ENCODE measurements around the gene SACM1L.
"Not testable (repeated sequence)": the region's sequence is repeated elsewhere in the genome, so short reads cannot be mapped to it uniquely, and the experiment has no call there.

The SACM1L gene

GRCh38 chr3:45749036-45749600, 59.9 kb downstream of the SACM1L start:
- not testable (repeated sequence) for H3K27ac ChIP-seq (ENCODE audit: low read depth in 2 of 2, low read length in 2 of 2); H3K27me3 ChIP-seq (ENCODE audit: control insufficient read depth in 2 of 2, insufficient read depth in 2 of 2, low read length in 2 of 2); H3K4me3 ChIP-seq (ENCODE audit: low read length in 2 of 2); H3K9me3 ChIP-seq (ENCODE audit: control insufficient read depth in 2 of 2, low read length in 2 of 2); H3K4me1 ChIP-seq (ENCODE audit: control insufficient read depth in 2 of 2, insufficient read depth in 2 of 2, low read length in 2 of 2); H3K9ac ChIP-seq (ENCODE audit: low read depth in 1 of 2, low read length in 2 of 2)
- peaks cover 17 to 25% of the 10 kb centered on the region in 2 donors for H3K36me3 ChIP-seq (ENCODE audit: control insufficient read depth in 2 of 2, insufficient read depth in 2 of 2, low read length in 2 of 2)

DNA sequence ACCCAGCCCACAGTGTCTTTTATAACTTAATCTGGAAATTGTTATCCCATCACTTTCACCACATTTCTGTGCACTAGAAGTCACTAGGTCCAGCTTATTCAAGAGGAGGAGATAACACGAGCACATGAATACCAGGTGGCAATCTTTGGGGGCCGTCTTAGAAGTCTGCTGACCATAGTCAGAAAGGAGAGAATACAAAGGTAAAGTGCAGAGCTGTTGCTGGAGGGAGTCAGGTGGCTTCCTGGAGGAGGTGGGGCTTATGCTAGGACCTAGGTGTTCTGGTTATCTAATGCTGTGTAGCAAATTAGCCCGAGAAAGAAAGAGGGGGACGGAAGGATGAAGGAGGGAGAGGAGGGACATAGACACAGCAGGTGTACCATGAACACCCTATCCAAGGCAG, 60.7 kb downstream of the SACM1L start:
- Histone ChIP-seq H3K27ac (ENCODE audit: low read depth in 2 of 2, low read length in 2 of 2) (no peak overlapping the region), H3K4me3 (ENCODE audit: low read length in 2 of 2) (no peak overlapping the region), H3K4me1 (ENCODE audit: control insufficient read depth in 2 of 2, insufficient read depth in 2 of 2, low read length in 2 of 2) (no peaks in the 10 kb centered on the region), H3K27me3 (ENCODE audit: control insufficient read depth in 2 of 2, insufficient read depth in 2 of 2, low read length in 2 of 2) (no peaks in the 10 kb centered on the region), H3K9ac (ENCODE audit: low read depth in 1 of 2, low read length in 2 of 2) (no peak overlapping the region), H3K36me3 (ENCODE audit: control insufficient read depth in 2 of 2, insufficient read depth in 2 of 2, low read length in 2 of 2) (peaks cover 13 to 20% of the 10 kb centered on the region in 2 donors), H3K9me3 (ENCODE audit: control insufficient read depth in 2 of 2, low read length in 2 of 2) (no peaks in the 10 kb centered on the region)

- H3K9me3 ChIP-seq (ENCODE audit: control insufficient read depth in 2 of 2, low read length in 2 of 2) = no peaks in the 10 kb centered on the region
- no peak overlapping the region for H3K4me3 ChIP-seq (ENCODE audit: low read length in 2 of 2)
- no peak overlapping the region for H3K27ac ChIP-seq (ENCODE audit: low read depth in 2 of 2, low read length in 2 of 2)
- no peaks in the 10 kb centered on the region for H3K4me1 ChIP-seq (ENCODE audit: control insufficient read depth in 2 of 2, insufficient read depth in 2 of 2, low read length in 2 of 2)
- H3K9ac ChIP-seq (ENCODE audit: low read depth in 1 of 2, low read length in 2 of 2) = no peak overlapping the region
- H3K36me3 ChIP-seq (ENCODE audit: control insufficient read depth in 2 of 2, insufficient read depth in 2 of 2, low read length in 2 of 2) = peaks cover 4 to 8% of the 10 kb centered on the region in 2 donors
- H3K27me3 ChIP-seq (ENCODE audit: control insufficient read depth in 2 of 2, insufficient read depth in 2 of 2, low read length in 2 of 2) = no peaks in the 10 kb centered on the region
These were observed 62.5 kb downstream of the SACM1L start for GRCh38 chr3:45751537-45752242.

DNA sequence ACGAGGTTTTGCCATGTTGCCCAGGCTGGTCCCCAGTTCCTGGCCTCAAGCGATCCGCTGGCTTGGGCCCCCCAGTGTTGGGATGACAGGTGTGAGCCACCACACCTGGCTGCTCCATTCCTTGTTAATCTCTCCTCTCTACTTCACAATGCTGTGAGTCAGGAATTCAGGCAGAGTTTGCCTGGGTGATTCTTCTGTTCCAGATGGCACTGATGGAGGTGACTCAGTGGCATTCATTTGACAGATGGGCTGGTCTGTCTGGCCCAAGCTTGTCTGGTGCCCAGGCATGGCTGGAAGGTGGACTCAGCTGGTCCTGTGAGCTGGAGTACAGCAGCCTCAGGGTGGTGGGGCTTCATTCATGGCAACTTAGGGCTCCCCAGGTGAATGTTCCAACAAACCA, 63.9 kb downstream of the SACM1L start:
- H3K27me3 ChIP-seq (ENCODE audit: control insufficient read depth in 2 of 2, insufficient read depth in 2 of 2, low read length in 2 of 2) = no peaks in the 10 kb centered on the region
- H3K36me3 ChIP-seq (ENCODE audit: control insufficient read depth in 2 of 2, insufficient read depth in 2 of 2, low read length in 2 of 2) = peaks cover under 1 to 2% of the 10 kb centered on the region in 2 donors
- no peak overlapping the region for H3K9ac ChIP-seq (ENCODE audit: low read depth in 1 of 2, low read length in 2 of 2)
- no peaks in the 10 kb centered on the region for H3K4me1 ChIP-seq (ENCODE audit: control insufficient read depth in 2 of 2, insufficient read depth in 2 of 2, low read length in 2 of 2)
- no peak overlapping the region for H3K4me3 ChIP-seq (ENCODE audit: low read length in 2 of 2)
- no peak overlapping the region for H3K27ac ChIP-seq (ENCODE audit: low read depth in 2 of 2, low read length in 2 of 2)
- H3K9me3 ChIP-seq (ENCODE audit: control insufficient read depth in 2 of 2, low read length in 2 of 2) = no peaks in the 10 kb centered on the region

GRCh38 chr3:45754461-45754860, 65.3 kb downstream of the SACM1L start:
- Histone ChIP-seq H3K36me3 (ENCODE audit: control insufficient read depth in 2 of 2, insufficient read depth in 2 of 2, low read length in 2 of 2) (no peaks in the 10 kb centered on the region), H3K9ac (ENCODE audit: low read depth in 1 of 2, low read length in 2 of 2) (no peak overlapping the region), H3K27ac (ENCODE audit: low read depth in 2 of 2, low read length in 2 of 2) (no peak overlapping the region), H3K9me3 (ENCODE audit: control insufficient read depth in 2 of 2, low read length in 2 of 2) (no peaks in the 10 kb centered on the region), H3K4me3 (ENCODE audit: low read length in 2 of 2) (no peak overlapping the region), H3K27me3 (ENCODE audit: control insufficient read depth in 2 of 2, insufficient read depth in 2 of 2, low read length in 2 of 2) (no peaks in the 10 kb centered on the region), H3K4me1 (ENCODE audit: control insufficient read depth in 2 of 2, insufficient read depth in 2 of 2, low read length in 2 of 2) (no peaks in the 10 kb centered on the region)

- Histone ChIP-seq H3K36me3 (ENCODE audit: control insufficient read depth in 2 of 2, insufficient read depth in 2 of 2, low read length in 2 of 2) (no peaks in the 10 kb centered on the region), H3K9ac (ENCODE audit: low read depth in 1 of 2, low read length in 2 of 2) (no peak overlapping the region), H3K9me3 (ENCODE audit: control insufficient read depth in 2 of 2, low read length in 2 of 2) (no peaks in the 10 kb centered on the region), H3K27ac (ENCODE audit: low read depth in 2 of 2, low read length in 2 of 2) (no peak overlapping the region), H3K27me3 (ENCODE audit: control insufficient read depth in 2 of 2, insufficient read depth in 2 of 2, low read length in 2 of 2) (no peaks in the 10 kb centered on the region), H3K4me1 (ENCODE audit: control insufficient read depth in 2 of 2, insufficient read depth in 2 of 2, low read length in 2 of 2) (no peaks in the 10 kb centered on the region), H3K4me3 (ENCODE audit: low read length in 2 of 2) (no peak overlapping the region)
These were observed 66.9 kb downstream of the SACM1L start for GRCh38 chr3:45756055-45756454.

DNA sequence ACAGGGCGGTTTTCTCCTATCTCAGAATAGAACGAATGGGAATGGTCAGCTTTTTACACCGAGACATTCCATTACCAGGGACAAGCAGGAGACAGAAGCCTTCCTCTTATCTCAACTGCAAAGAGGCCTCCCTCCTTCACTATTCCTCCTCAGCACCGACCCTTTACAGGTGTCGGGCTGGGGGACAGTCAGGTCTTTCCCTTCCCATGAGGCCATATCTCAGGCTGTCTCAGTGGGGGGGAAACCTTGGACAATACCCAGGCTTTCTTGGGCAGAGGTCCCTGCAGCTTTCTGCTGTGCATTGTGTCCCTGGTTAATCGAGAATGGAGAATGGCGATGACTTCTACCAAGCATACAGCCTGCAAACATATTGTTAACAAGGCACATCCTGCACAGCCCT, 67.9 kb downstream of the SACM1L start:
- not testable (repeated sequence) for H3K27me3 ChIP-seq (ENCODE audit: control insufficient read depth in 2 of 2, insufficient read depth in 2 of 2, low read length in 2 of 2); H3K36me3 ChIP-seq (ENCODE audit: control insufficient read depth in 2 of 2, insufficient read depth in 2 of 2, low read length in 2 of 2); H3K9me3 ChIP-seq (ENCODE audit: control insufficient read depth in 2 of 2, low read length in 2 of 2)

GRCh38 chr3:45758871-45759270, 69.7 kb downstream of the SACM1L start:
- no peak overlapping the region for H3K4me3 ChIP-seq (ENCODE audit: low read length in 2 of 2)
- no peak overlapping the region for H3K27ac ChIP-seq (ENCODE audit: low read depth in 2 of 2, low read length in 2 of 2)
- no peak overlapping the region for H3K9ac ChIP-seq (ENCODE audit: low read depth in 1 of 2, low read length in 2 of 2)
- no peaks in the 10 kb centered on the region for H3K27me3 ChIP-seq (ENCODE audit: control insufficient read depth in 2 of 2, insufficient read depth in 2 of 2, low read length in 2 of 2)
- H3K9me3 ChIP-seq (ENCODE audit: control insufficient read depth in 2 of 2, low read length in 2 of 2) = no peaks in the 10 kb centered on the region
- no peaks in the 10 kb centered on the region for H3K36me3 ChIP-seq (ENCODE audit: control insufficient read depth in 2 of 2, insufficient read depth in 2 of 2, low read length in 2 of 2)
- no peaks in the 10 kb centered on the region for H3K4me1 ChIP-seq (ENCODE audit: control insufficient read depth in 2 of 2, insufficient read depth in 2 of 2, low read length in 2 of 2)

More for the DNA sequence above, 67.9 kb downstream of the SACM1L start:
- not testable (repeated sequence) for H3K9ac ChIP-seq (ENCODE audit: low read depth in 1 of 2, low read length in 2 of 2); H3K27ac ChIP-seq (ENCODE audit: low read depth in 2 of 2, low read length in 2 of 2); H3K4me3 ChIP-seq (ENCODE audit: low read length in 2 of 2); H3K4me1 ChIP-seq (ENCODE audit: control insufficient read depth in 2 of 2, insufficient read depth in 2 of 2, low read length in 2 of 2)

DNA sequence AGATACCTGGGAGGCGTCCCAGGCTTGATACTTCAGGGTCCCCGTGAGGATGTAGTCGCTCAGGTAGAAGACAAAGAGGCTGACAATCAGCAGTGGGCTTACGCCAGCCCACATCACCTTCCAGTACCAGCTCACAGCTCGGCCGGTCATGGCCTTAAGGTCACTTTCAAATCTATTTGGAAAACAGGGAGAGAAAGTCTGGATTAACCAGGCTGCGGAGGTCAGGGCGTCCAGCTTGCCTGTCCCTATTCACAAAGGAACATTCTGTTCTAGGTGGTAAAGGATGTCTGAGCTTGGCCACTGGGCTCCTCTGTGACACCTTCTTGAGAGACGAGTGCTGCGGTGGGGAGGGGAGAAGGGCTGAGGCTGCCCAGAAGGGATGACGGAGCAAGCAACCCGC, 70.7 kb downstream of the SACM1L start:
- H3K4me1 ChIP-seq (ENCODE audit: control insufficient read depth in 2 of 2, insufficient read depth in 2 of 2, low read length in 2 of 2) = no peaks in the 10 kb centered on the region
- no peaks in the 10 kb centered on the region for H3K9me3 ChIP-seq (ENCODE audit: control insufficient read depth in 2 of 2, low read length in 2 of 2)
- H3K4me3 ChIP-seq (ENCODE audit: low read length in 2 of 2) = no peak overlapping the region
- no peak overlapping the region for H3K27ac ChIP-seq (ENCODE audit: low read depth in 2 of 2, low read length in 2 of 2)
- H3K36me3 ChIP-seq (ENCODE audit: control insufficient read depth in 2 of 2, insufficient read depth in 2 of 2, low read length in 2 of 2) = no peaks in the 10 kb centered on the region
- H3K9ac ChIP-seq (ENCODE audit: low read depth in 1 of 2, low read length in 2 of 2) = no peak overlapping the region
- no peaks in the 10 kb centered on the region for H3K27me3 ChIP-seq (ENCODE audit: control insufficient read depth in 2 of 2, insufficient read depth in 2 of 2, low read length in 2 of 2)

GRCh38 chr3:45760878-45761711, 71.9 kb downstream of the SACM1L start:
- H3K4me3 ChIP-seq (ENCODE audit: low read length in 2 of 2) = no peak overlapping the region

More at GRCh38 chr3:45760878-45761711, 71.9 kb downstream of the SACM1L start:
- Histone ChIP-seq H3K4me1 (ENCODE audit: control insufficient read depth in 2 of 2, insufficient read depth in 2 of 2, low read length in 2 of 2) (no peaks in the 10 kb centered on the region), H3K9ac (ENCODE audit: low read depth in 1 of 2, low read length in 2 of 2) (no peak overlapping the region), H3K9me3 (ENCODE audit: control insufficient read depth in 2 of 2, low read length in 2 of 2) (no peaks in the 10 kb centered on the region), H3K36me3 (ENCODE audit: control insufficient read depth in 2 of 2, insufficient read depth in 2 of 2, low read length in 2 of 2) (no peaks in the 10 kb centered on the region), H3K27me3 (ENCODE audit: control insufficient read depth in 2 of 2, insufficient read depth in 2 of 2, low read length in 2 of 2) (no peaks in the 10 kb centered on the region), H3K27ac (ENCODE audit: low read depth in 2 of 2, low read length in 2 of 2) (no peak overlapping the region)
